K562 (cell line): ENCODE measurements around the gene SIGLEC14. TPM values are rescaled to one million over a fixed set of nuclear protein-coding genes. Genes with fewer than 3 reads are reported as not detected.

Experiments used
- CSDE1 ChIP-seq, 2 experiments: fragments of 450-650 bp; IDR thresholded peaks; 2 replicates each; pipeline ENCODE4 v1.6.1; 2016; ENCODE audit warnings: mild to moderate bottlenecking in 1 of 2
- GATAD2A ChIP-seq: fragments of 450-650 bp; IDR thresholded peaks from 2 replicates; pipeline ENCODE4 v1.6.1; 2017
- NFRKB ChIP-seq: fragments of 450-650 bp; IDR thresholded peaks from 2 replicates; pipeline ENCODE4 v1.6.1; 2016; ENCODE audit warnings: low read depth
- PHB2 ChIP-seq: fragments of 450-650 bp; IDR thresholded peaks from 2 replicates; pipeline ENCODE4 v1.6.1; 2017; ENCODE audit warnings: low read depth
- SMARCA4 ChIP-seq: fragments of 450-650 bp; IDR thresholded peaks from 2 replicates; pipeline ENCODE4 v1.6.1; 2016
- ZFX ChIP-seq: sonication (generic); formaldehyde crosslinking; IDR thresholded peaks from 2 replicates; pipeline ENCODE4 v1.8.0; 2022; ENCODE audit warnings: mild to moderate bottlenecking, missing genetic modification reagents, moderate library complexity
- ZNF24 ChIP-seq: fragments of 450-650 bp; IDR thresholded peaks from 2 replicates; pipeline ENCODE4 v1.6.1; 2016
- ZNF347 ChIP-seq: fragments of 450-650 bp; formaldehyde crosslinking; IDR thresholded peaks from 2 replicates; pipeline ENCODE4 v1.4.0; 2020; ENCODE audit warnings: low read depth, mild to moderate bottlenecking, moderate library complexity
- ZNF551 ChIP-seq: fragments of 250-450 bp; sonication (Bioruptor Pico); IDR thresholded peaks from 2 replicates; pipeline ENCODE4 v1.5.0; 2021; ENCODE audit warnings: mild to moderate bottlenecking, moderate library complexity
- polyA plus RNA-seq, 8 experiments: library from polyadenylated mRNA; depleted of rRNA in 4 of 8; stranded (reverse) in 5 of 8; unstranded in 3 of 8; fragments of >200 nt; fragmentation: Nextera tagmentation in 2 of 8; fragmentation: Illumina TruSeq in 1 of 8; extraction: Ambion mirVana in 2 of 8; extraction: Trizol in 1 of 8; gene quantifications; 2 replicates each; pipeline versions ENCODE4 v1.2.1 to v1.2.3, GENCODE V29; 2011 to 2014; ENCODE audit warnings: inconsistent platforms in 1 of 8, missing spikeins in 1 of 8
- total RNA-seq, 7 experiments: library from RNA; depleted of rRNA in 6 of 7; stranded (reverse); fragments of >200 nt in 6 of 7; fragmentation: Illumina TruSeq in 2 of 7; extraction: Trizol in 2 of 7; gene quantifications; 2 replicates each; pipeline versions ENCODE4 v1.2.1 to v1.2.3, GENCODE V29; 2011 to 2021; ENCODE audit warnings: low replicate concordance in 1 of 7
- TF ChIP-seq, protein P1 (sequence below), 2 experiments: fragments of 450-650 bp in 1 of 2; sonication (generic) in 1 of 2; formaldehyde crosslinking in 1 of 2; IDR thresholded peaks; 2 replicates each; pipeline versions ENCODE4 v1.7.1 to v1.9.0; 2016 to 2022; ENCODE audit warnings: inconsistent platforms in 1 of 2, mild to moderate bottlenecking in 1 of 2, missing genetic modification reagents in 1 of 2
- TF ChIP-seq, protein P2 (sequence below): fragments of 450-650 bp; IDR thresholded peaks from 2 replicates; pipeline ENCODE4 v1.6.1; 2016; ENCODE audit warnings: low read depth

The SIGLEC14 gene
- total and polyA plus RNA-seq, 9 of the 15 experiments (the other 6 are each of a cell fraction or from before 2014, with no cell fraction given), result not detected

DNA sequence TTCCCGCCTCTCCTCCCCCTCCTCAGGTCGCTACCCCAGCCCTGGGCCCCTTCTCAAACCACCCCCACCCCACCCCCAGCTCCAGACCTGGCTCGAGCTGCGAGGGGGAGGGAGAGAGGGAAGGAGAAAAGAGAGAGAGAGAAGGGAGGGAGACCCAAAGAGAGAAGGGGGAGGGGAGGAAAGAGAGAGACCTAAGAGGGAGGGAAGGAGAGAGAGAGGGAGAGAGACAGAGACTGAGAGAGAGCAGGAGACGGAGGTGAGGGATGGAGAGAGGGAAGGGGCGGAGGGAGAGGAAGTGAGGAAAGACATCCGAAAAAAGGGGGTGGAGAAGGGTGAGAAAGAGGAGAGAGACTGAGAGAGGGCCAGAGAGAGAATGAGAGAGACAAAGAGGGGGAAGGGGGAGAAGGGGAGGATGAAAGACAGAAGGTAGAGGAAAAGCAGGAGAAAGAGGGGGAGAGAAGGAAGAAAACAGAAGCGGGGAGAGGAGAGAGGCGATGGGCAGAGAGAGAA lies 44.5 kb upstream of the SIGLEC14 start (continued):
- TF ChIP-seq, protein P1, sequence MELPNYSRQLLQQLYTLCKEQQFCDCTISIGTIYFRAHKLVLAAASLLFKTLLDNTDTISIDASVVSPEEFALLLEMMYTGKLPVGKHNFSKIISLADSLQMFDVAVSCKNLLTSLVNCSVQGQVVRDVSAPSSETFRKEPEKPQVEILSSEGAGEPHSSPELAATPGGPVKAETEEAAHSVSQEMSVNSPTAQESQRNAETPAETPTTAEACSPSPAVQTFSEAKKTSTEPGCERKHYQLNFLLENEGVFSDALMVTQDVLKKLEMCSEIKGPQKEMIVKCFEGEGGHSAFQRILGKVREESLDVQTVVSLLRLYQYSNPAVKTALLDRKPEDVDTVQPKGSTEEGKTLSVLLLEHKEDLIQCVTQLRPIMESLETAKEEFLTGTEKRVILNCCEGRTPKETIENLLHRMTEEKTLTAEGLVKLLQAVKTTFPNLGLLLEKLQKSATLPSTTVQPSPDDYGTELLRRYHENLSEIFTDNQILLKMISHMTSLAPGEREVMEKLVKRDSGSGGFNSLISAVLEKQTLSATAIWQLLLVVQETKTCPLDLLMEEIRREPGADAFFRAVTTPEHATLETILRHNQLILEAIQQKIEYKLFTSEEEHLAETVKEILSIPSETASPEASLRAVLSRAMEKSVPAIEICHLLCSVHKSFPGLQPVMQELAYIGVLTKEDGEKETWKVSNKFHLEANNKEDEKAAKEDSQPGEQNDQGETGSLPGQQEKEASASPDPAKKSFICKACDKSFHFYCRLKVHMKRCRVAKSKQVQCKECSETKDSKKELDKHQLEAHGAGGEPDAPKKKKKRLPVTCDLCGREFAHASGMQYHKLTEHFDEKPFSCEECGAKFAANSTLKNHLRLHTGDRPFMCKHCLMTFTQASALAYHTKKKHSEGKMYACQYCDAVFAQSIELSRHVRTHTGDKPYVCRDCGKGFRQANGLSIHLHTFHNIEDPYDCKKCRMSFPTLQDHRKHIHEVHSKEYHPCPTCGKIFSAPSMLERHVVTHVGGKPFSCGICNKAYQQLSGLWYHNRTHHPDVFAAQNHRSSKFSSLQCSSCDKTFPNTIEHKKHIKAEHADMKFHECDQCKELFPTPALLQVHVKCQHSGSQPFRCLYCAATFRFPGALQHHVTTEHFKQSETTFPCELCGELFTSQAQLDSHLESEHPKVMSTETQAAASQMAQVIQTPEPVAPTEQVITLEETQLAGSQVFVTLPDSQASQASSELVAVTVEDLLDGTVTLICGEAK (IDR thresholded peaks at IDR 0.05), result peak; percentile 70; the same call in 1 of the 2 replicates
- TF ChIP-seq, protein P1 (CRISPR knock-in tag; IDR thresholded peaks at IDR 0.05), result no peak
- 0 out of 2 replicates have a peak, but pooled peaks have one; percentile 43 for TF ChIP-seq GATAD2A
- TF ChIP-seq SMARCA4, result peak; percentile 75
- TF ChIP-seq ZFX (CRISPR knock-in tag), result no peak
- TF ChIP-seq ZNF347, result no peak
- TF ChIP-seq NFRKB, result peak; percentile 73
- no peak for TF ChIP-seq ZNF551 (CRISPR knock-in tag)
- TF ChIP-seq, protein P2, sequence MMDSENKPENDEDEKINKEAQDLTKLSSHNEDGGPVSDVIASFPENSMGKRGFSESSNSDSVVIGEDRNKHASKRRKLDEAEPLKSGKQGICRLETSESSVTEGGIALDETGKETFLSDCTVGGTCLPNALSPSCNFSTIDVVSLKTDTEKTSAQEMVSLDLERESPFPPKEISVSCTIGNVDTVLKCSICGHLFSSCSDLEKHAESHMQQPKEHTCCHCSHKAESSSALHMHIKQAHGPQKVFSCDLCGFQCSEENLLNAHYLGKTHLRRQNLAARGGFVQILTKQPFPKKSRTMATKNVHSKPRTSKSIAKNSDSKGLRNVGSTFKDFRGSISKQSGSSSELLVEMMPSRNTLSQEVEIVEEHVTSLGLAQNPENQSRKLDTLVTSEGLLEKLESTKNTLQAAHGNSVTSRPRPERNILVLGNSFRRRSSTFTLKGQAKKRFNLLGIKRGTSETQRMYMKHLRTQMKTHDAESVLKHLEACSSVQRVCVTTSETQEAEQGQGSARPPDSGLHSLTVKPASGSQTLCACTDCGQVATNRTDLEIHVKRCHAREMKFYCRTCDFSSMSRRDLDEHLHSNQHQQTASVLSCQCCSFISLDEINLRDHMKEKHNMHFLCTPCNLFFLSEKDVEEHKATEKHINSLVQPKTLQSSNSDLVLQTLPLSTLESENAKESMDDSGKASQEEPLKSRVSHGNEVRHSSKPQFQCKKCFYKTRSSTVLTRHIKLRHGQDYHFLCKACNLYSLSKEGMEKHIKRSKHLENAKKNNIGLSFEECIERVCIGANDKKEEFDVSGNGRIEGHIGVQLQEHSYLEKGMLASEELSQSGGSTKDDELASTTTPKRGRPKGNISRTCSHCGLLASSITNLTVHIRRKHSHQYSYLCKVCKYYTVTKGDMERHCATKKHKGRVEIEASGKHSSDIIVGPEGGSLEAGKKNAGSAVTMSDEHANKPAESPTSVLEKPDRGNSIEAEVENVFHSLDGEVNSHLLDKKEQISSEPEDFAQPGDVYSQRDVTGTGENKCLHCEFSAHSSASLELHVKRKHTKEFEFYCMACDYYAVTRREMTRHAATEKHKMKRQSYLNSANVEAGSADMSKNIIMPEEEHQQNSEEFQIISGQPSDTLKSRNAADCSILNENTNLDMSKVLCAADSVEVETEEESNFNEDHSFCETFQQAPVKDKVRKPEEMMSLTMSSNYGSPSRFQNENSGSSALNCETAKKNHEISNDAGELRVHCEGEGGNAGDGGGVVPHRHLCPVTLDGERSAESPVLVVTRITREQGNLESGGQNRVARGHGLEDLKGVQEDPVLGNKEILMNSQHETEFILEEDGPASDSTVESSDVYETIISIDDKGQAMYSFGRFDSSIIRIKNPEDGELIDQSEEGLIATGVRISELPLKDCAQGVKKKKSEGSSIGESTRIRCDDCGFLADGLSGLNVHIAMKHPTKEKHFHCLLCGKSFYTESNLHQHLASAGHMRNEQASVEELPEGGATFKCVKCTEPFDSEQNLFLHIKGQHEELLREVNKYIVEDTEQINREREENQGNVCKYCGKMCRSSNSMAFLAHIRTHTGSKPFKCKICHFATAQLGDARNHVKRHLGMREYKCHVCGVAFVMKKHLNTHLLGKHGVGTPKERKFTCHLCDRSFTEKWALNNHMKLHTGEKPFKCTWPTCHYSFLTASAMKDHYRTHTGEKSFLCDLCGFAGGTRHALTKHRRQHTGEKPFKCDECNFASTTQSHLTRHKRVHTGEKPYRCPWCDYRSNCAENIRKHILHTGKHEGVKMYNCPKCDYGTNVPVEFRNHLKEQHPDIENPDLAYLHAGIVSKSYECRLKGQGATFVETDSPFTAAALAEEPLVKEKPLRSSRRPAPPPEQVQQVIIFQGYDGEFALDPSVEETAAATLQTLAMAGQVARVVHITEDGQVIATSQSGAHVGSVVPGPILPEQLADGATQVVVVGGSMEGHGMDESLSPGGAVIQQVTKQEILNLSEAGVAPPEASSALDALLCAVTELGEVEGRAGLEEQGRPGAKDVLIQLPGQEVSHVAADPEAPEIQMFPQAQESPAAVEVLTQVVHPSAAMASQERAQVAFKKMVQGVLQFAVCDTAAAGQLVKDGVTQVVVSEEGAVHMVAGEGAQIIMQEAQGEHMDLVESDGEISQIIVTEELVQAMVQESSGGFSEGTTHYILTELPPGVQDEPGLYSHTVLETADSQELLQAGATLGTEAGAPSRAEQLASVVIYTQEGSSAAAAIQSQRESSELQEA, result peak; percentile 56; the same call in 1 of the 2 replicates
- TF ChIP-seq PHB2, result peak; percentile 63
- no peak for TF ChIP-seq ZNF24
- peak in 1 of 2 experiments; percentile 88; a peak in 1 of 4 replicates for TF ChIP-seq CSDE1 (IDR thresholded peaks at IDR 0.05)
